ENCODE results near the gene EFCAB5.

DNA sequence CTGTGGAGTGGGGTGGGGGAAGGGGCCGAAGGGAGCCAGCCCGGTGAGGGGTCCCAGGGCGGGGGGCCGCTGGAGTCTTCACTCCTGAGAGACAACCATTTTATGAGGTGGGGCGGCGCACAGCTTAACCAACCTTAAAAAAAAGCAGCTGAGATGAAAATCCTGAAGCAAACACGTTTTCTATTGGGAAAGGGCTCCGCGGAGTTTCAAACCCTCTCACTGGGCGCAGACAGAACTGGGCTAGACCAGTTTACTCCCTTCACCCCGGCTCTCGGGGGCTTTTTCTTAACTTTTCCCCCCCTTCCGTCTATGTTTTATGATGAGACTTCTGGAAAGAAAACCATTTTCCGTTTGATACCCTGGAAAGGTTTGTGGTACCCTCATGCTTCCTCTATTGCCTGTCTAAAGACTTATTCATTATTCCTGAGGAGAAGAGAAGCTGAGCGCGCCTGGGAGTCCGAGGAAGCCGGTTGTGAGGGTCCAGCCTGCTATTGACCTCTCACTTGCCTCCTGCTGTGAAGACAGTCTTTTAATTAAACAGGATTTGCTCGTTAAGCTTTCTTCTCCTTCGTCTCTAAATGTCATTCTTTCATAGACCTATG, 10.9 kb upstream of the EFCAB5 start:
- TF ChIP-seq POLR2A (IDR thresholded peaks at IDR 0.05), result no peak
- TF ChIP-seq, protein P1, sequence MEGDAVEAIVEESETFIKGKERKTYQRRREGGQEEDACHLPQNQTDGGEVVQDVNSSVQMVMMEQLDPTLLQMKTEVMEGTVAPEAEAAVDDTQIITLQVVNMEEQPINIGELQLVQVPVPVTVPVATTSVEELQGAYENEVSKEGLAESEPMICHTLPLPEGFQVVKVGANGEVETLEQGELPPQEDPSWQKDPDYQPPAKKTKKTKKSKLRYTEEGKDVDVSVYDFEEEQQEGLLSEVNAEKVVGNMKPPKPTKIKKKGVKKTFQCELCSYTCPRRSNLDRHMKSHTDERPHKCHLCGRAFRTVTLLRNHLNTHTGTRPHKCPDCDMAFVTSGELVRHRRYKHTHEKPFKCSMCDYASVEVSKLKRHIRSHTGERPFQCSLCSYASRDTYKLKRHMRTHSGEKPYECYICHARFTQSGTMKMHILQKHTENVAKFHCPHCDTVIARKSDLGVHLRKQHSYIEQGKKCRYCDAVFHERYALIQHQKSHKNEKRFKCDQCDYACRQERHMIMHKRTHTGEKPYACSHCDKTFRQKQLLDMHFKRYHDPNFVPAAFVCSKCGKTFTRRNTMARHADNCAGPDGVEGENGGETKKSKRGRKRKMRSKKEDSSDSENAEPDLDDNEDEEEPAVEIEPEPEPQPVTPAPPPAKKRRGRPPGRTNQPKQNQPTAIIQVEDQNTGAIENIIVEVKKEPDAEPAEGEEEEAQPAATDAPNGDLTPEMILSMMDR (IDR thresholded peaks at IDR 0.05), result no peak

Data from testis (tissue), 2 donors.